Loucy (cell line): ENCODE data around the gene CDHR4.

Source experiments
- H2AFZ ChIP-seq: fragments of 200-600 bp; sonication (generic); 2 replicates; pipeline ENCODE4 v1.6.0; 2016; ENCODE audit warnings: antibody characterized with exemption, mild to moderate bottlenecking, low read length, moderate library complexity
- H3F3A ChIP-seq: fragments of 200-600 bp; 2 replicates; pipeline ENCODE4 v1.6.0; 2016; ENCODE audit warnings: antibody characterized with exemption, low read depth, mild to moderate bottlenecking
- H3K27me3 ChIP-seq: fragments of 200-600 bp; sonication (generic); 2 replicates; pipeline ENCODE4 v1.6.1; 2014; ENCODE audit warnings: low read length, mild to moderate bottlenecking; ENCODE audit not compliant: insufficient read depth, poor library complexity, severe bottlenecking
- H3K36me3 ChIP-seq: fragments of 200-600 bp; sonication (generic); 2 replicates; pipeline ENCODE4 v1.6.1; 2016; ENCODE audit warnings: low read length; ENCODE audit not compliant: insufficient read depth
- H3K4me1 ChIP-seq: fragments of 200-600 bp; sonication (generic); 2 replicates; pipeline ENCODE4 v1.5.1; 2014; ENCODE audit warnings: low read length, mild to moderate bottlenecking; ENCODE audit not compliant: insufficient read depth, poor library complexity, severe bottlenecking
- H3K4me2 ChIP-seq: fragments of 200-600 bp; sonication (generic); 2 replicates; pipeline ENCODE4 v1.6.0; 2014; ENCODE audit warnings: antibody characterized with exemption, low read length, low read depth, mild to moderate bottlenecking; ENCODE audit not compliant: poor library complexity, severe bottlenecking
- H3K4me3 ChIP-seq: fragments of 200-600 bp; sonication (generic); 2 replicates; pipeline ENCODE4 v1.5.1; 2014; ENCODE audit warnings: low read length, mild to moderate bottlenecking, mixed read lengths; ENCODE audit not compliant: poor library complexity, severe bottlenecking
- H3K79me2 ChIP-seq: fragments of 200-600 bp; sonication (generic); 2 replicates; pipeline ENCODE4 v1.6.1; 2014; ENCODE audit warnings: low read length; ENCODE audit not compliant: insufficient read depth
- H3K9ac ChIP-seq: fragments of 200-600 bp; sonication (generic); 2 replicates; pipeline ENCODE4 v1.6.0; 2014; ENCODE audit warnings: mild to moderate bottlenecking, low read depth, low read length, moderate library complexity; ENCODE audit not compliant: poor library complexity, severe bottlenecking
- H3K9me2 ChIP-seq: fragments of 200-600 bp; sonication (generic); replicated peaks from 2 replicates; pipeline ENCODE4 v1.6.1; 2016; ENCODE audit warnings: low read depth, low read length, mixed read lengths
- H3K9me3 ChIP-seq: fragments of 200-600 bp; sonication (generic); 2 replicates; pipeline ENCODE4 v1.6.1; 2014; ENCODE audit warnings: mild to moderate bottlenecking, antibody characterized with exemption, low read length, low read depth; ENCODE audit not compliant: insufficient read depth
- H4K20me1 ChIP-seq: fragments of 200-600 bp; sonication (generic); 2 replicates; pipeline ENCODE4 v1.6.0; 2014; ENCODE audit warnings: antibody characterized with exemption, low read length, mild to moderate bottlenecking; ENCODE audit not compliant: insufficient read depth, poor library complexity, severe bottlenecking
- CTCF ChIP-seq: fragments of 200-600 bp; sonication (generic); conservative IDR thresholded peaks from 2 replicates; pipeline ENCODE4 v1.5.1; 2014; ENCODE audit warnings: mild to moderate bottlenecking, antibody characterized with exemption, low read length
- EZH2phosphoT487 ChIP-seq: fragments of 200-600 bp; IDR thresholded peaks from 2 replicates; pipeline ENCODE4 v1.6.1; 2018; ENCODE audit warnings: antibody characterized with exemption, mild to moderate bottlenecking, moderate library complexity, borderline replicate concordance

CDHR4 gene

GRCh38 chr3:49745986-49746385 is 53.7 kb downstream of the CDHR4 start:
- Histone ChIP-seq H3K27me3 (no peaks in the 10 kb centered on the region), H2AFZ (no peak overlapping the region), H3K4me1 (no peaks in the 10 kb centered on the region), H4K20me1 (no peaks in the 10 kb centered on the region), H3K9ac (no peak overlapping the region), H3K9me2 (no peaks in the 10 kb centered on the region), H3F3A (no peaks in the 10 kb centered on the region), H3K4me3 (no peak overlapping the region), H3K36me3 (peaks cover 28% of the 10 kb centered on the region; the same call in 1 of the 2 replicates), H3K9me3 (no peaks in the 10 kb centered on the region), H3K4me2 (no peak overlapping the region), H3K79me2 (peaks cover 3% of the 10 kb centered on the region; the same call in 1 of the 2 replicates)
- TF ChIP-seq EZH2phosphoT487 (no peak), CTCF (no peak)
